ENCODE results near the gene HEBP2.

HEBP2 gene

DNA sequence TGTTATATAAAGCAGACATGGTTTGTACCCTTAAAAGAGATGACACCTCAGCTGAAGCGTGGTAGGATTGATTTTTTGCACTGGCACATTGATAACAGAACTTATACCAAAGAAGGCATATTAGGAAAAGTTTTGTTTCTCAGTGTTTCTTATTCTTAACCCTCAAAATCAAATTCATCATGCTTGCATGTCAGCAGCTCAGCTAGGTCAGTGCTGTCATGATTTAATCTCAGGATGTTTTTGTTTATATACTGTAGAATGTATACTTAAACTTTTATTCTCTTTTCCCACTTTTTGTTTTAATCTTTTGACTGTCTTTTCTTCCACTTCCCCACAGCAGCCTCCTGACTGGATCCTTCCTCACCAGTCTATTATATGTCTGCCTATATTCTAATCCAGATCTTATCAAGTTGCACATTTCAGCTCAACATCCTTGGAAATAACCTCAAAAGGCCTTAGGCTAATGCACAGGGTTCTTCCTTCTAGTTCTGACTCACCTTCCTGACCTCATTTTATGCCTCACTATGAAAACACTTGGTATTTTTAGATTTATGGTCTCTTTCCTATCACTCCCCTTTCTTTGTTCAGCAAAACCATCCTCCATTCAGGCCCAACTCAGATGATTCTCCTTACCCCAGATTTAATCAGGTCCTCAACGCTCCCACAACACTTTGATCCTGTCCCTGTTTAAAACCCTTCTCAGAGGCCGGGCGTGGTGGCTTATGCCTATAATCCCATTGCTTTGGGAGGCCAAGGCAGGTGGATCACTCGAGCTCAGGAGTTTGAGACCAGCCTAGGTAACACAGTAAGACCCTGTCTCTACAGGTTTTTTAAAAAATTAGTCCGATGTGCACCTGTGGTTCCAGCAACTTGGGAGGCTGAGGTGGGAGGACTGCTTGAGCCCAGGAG is 7.2 kb downstream of the HEBP2 start:
- H3K27me3 ChIP-seq (ENCODE audit: control insufficient read depth in 1 of 2, insufficient read depth in 1 of 2, low read length in 2 of 2): no peaks in the 10 kb centered on the region
- H2BK120ac ChIP-seq (ENCODE audit: low read depth, low read length): no peak overlapping the region
- no peak overlapping the region for H2AFZ ChIP-seq (ENCODE audit: low read depth, low read length)
- H2AK5ac ChIP-seq (ENCODE audit: low read length, severe bottlenecking): no peak overlapping the region
- no peak overlapping the region for H3K4ac ChIP-seq (ENCODE audit: low read depth in 1 of 2, low read length in 2 of 2)
- H3K79me1 ChIP-seq (replicated peaks; ENCODE audit: low read length, poor library complexity, severe bottlenecking): peaks cover 27% of the 10 kb centered on the region
- peaks cover 43 to 73% of the 10 kb centered on the region in 2 experiments for H3K36me3 ChIP-seq (ENCODE audit: control insufficient read depth in 1 of 2, insufficient read depth in 2 of 2, low read depth in 1 of 2, low read length in 2 of 2)
- peak overlapping the region; percentile 44 for H2BK15ac ChIP-seq (ENCODE audit: low read depth, poor library complexity, severe bottlenecking)
- 87% methylated on average over 5 of the region's 6 CpGs for WGBS
- no peak overlapping the region for H4K91ac ChIP-seq (ENCODE audit: low read length)
- H3K4me1 ChIP-seq (ENCODE audit: control insufficient read depth, insufficient read depth, low read depth, low read length): peaks cover 2% of the 10 kb centered on the region
- no peak overlapping the region for H3K4me3 ChIP-seq (ENCODE audit: insufficient read depth in 1 of 2, low read depth in 1 of 2, low read length in 2 of 2)
- H3K14ac ChIP-seq (ENCODE audit: low read length in 2 of 2): no peak overlapping the region
- no peak overlapping the region for H3K9ac ChIP-seq (ENCODE audit: low read length)
- no peak overlapping the region for H3K4me2 ChIP-seq (ENCODE audit: low read length, poor library complexity, severe bottlenecking)
- peak; percentile 76 for DNase-seq
- no peak overlapping the region for H2BK12ac ChIP-seq (ENCODE audit: low read length in 2 of 2)
- no peak overlapping the region for H3K18ac ChIP-seq (ENCODE audit: low read depth in 1 of 2, low read length in 2 of 2)
- no peaks in the 10 kb centered on the region for H3K9me3 ChIP-seq (ENCODE audit: control insufficient read depth, low read length)
- no peak overlapping the region for H4K8ac ChIP-seq (ENCODE audit: low read length)
- no peak overlapping the region for H2BK5ac ChIP-seq (ENCODE audit: low read depth, low read length, poor library complexity, severe bottlenecking)
- H3K23ac ChIP-seq (ENCODE audit: low read length in 2 of 2): no peak overlapping the region
- H3K27ac ChIP-seq (ENCODE audit: low read length, poor library complexity, severe bottlenecking): no peak overlapping the region

DNA sequence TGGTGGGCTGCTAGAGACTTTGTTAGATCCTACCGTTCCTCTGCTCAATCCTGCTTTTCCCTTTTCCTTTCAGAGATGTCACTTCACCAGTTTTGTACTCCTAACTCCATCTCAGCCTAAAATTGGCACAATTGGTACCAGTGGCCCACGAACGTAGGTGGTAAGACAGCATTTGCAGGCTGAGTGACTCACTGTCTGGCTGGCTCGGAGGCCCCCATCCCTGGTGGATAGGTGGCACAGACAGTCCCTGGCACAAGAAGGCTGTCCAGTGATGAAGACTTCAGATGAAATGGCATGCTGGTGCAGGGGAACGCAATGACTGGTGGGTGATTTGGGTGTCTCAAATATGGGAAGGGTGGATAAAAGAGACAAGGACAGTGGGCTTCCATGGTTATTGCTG is 11.1 kb downstream of the HEBP2 start:
- no peak overlapping the region for H3K18ac ChIP-seq (ENCODE audit: low read depth in 1 of 2, low read length in 2 of 2)
- DNase-seq: no peak
- H3K9me3 ChIP-seq (ENCODE audit: control insufficient read depth, low read length): no peaks in the 10 kb centered on the region
- no peak overlapping the region for H3K27ac ChIP-seq (ENCODE audit: low read length, poor library complexity, severe bottlenecking)
- H4K91ac ChIP-seq (ENCODE audit: low read length): no peak overlapping the region
- no peak overlapping the region for H2BK12ac ChIP-seq (ENCODE audit: low read length in 2 of 2)
- H3K4me2 ChIP-seq (ENCODE audit: low read length, poor library complexity, severe bottlenecking): no peak overlapping the region
- no peak overlapping the region for H3K9ac ChIP-seq (ENCODE audit: low read length)
- no peak overlapping the region for H2AK5ac ChIP-seq (ENCODE audit: low read length, severe bottlenecking)
- no peak overlapping the region for H3K4me3 ChIP-seq (ENCODE audit: insufficient read depth in 1 of 2, low read depth in 1 of 2, low read length in 2 of 2)
- WGBS: 97% methylated on average over 5 of the region's 5 CpGs
- H2BK5ac ChIP-seq (ENCODE audit: low read depth, low read length, poor library complexity, severe bottlenecking): no peak overlapping the region
- H3K27me3 ChIP-seq (ENCODE audit: control insufficient read depth in 1 of 2, insufficient read depth in 1 of 2, low read length in 2 of 2): no peaks in the 10 kb centered on the region
- H3K14ac ChIP-seq (ENCODE audit: low read length in 2 of 2): no peak overlapping the region
- no peak overlapping the region for H4K8ac ChIP-seq (ENCODE audit: low read length)
- H3K36me3 ChIP-seq (ENCODE audit: control insufficient read depth in 1 of 2, insufficient read depth in 2 of 2, low read depth in 1 of 2, low read length in 2 of 2): peaks cover 34 to 52% of the 10 kb centered on the region in 2 experiments
- no peak overlapping the region for H3K23ac ChIP-seq (ENCODE audit: low read length in 2 of 2)
- H3K4ac ChIP-seq (ENCODE audit: low read depth in 1 of 2, low read length in 2 of 2): no peak overlapping the region
- peaks cover 13% of the 10 kb centered on the region for H3K79me1 ChIP-seq (replicated peaks; ENCODE audit: low read length, poor library complexity, severe bottlenecking)
- no peak overlapping the region for H2AFZ ChIP-seq (ENCODE audit: low read depth, low read length)
- H3K4me1 ChIP-seq (ENCODE audit: control insufficient read depth, insufficient read depth, low read depth, low read length): peaks cover 4% of the 10 kb centered on the region
- no peak overlapping the region for H2BK15ac ChIP-seq (ENCODE audit: low read depth, poor library complexity, severe bottlenecking)
- H2BK120ac ChIP-seq (ENCODE audit: low read depth, low read length): no peak overlapping the region

DNA sequence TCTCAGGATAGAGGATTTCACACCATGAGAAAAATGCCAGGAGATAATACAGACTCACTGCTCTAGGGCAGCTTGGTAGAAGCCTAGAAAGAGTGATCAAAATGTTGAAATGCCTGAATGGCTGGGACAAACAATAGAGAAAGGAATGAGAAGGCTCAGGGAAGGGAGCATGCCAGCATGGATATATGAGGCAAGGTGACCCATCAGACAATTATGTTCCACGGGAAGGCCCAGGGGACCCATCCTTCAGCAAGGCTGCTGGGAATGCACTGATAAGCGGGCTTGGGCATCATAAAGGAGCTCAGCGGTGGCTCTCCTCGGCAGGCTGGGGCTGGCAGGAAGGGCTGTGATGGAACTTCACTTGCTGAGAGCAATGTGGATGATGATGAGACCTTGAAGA is 12.2 kb downstream of the HEBP2 start:
- Histone ChIP-seq H3K4me2 (ENCODE audit: low read length, poor library complexity, severe bottlenecking) (no peak overlapping the region), H3K4me1 (ENCODE audit: control insufficient read depth, insufficient read depth, low read depth, low read length) (peaks cover 4% of the 10 kb centered on the region), H4K91ac (ENCODE audit: low read length) (no peak overlapping the region), H3K36me3 (ENCODE audit: control insufficient read depth in 1 of 2, insufficient read depth in 2 of 2, low read depth in 1 of 2, low read length in 2 of 2) (peaks cover 37 to 58% of the 10 kb centered on the region in 2 experiments), H2BK12ac (ENCODE audit: low read length in 2 of 2) (no peak overlapping the region), H3K23ac (ENCODE audit: low read length in 2 of 2) (no peak overlapping the region), H3K4me3 (ENCODE audit: insufficient read depth in 1 of 2, low read depth in 1 of 2, low read length in 2 of 2) (no peak overlapping the region), H3K27ac (ENCODE audit: low read length, poor library complexity, severe bottlenecking) (no peak overlapping the region), H2BK5ac (ENCODE audit: low read depth, low read length, poor library complexity, severe bottlenecking) (no peak overlapping the region), H3K14ac (ENCODE audit: low read length in 2 of 2) (no peak overlapping the region), H3K18ac (ENCODE audit: low read depth in 1 of 2, low read length in 2 of 2) (no peak overlapping the region), H2AFZ (ENCODE audit: low read depth, low read length) (no peak overlapping the region), H3K9ac (ENCODE audit: low read length) (no peak overlapping the region), H3K4ac (ENCODE audit: low read depth in 1 of 2, low read length in 2 of 2) (no peak overlapping the region), H2BK120ac (ENCODE audit: low read depth, low read length) (no peak overlapping the region), H4K8ac (ENCODE audit: low read length) (no peak overlapping the region), H2BK15ac (ENCODE audit: low read depth, poor library complexity, severe bottlenecking) (no peak overlapping the region), H3K79me1 (replicated peaks; ENCODE audit: low read length, poor library complexity, severe bottlenecking) (peaks cover 13% of the 10 kb centered on the region), H2AK5ac (ENCODE audit: low read length, severe bottlenecking) (no peak overlapping the region), H3K9me3 (ENCODE audit: control insufficient read depth, low read length) (no peaks in the 10 kb centered on the region), H3K27me3 (ENCODE audit: control insufficient read depth in 1 of 2, insufficient read depth in 1 of 2, low read length in 2 of 2) (no peaks in the 10 kb centered on the region)
- 95% methylated on average over 4 of the region's 4 CpGs for whole genome bisulfite sequencing
- DNase-seq: no peak

DNA sequence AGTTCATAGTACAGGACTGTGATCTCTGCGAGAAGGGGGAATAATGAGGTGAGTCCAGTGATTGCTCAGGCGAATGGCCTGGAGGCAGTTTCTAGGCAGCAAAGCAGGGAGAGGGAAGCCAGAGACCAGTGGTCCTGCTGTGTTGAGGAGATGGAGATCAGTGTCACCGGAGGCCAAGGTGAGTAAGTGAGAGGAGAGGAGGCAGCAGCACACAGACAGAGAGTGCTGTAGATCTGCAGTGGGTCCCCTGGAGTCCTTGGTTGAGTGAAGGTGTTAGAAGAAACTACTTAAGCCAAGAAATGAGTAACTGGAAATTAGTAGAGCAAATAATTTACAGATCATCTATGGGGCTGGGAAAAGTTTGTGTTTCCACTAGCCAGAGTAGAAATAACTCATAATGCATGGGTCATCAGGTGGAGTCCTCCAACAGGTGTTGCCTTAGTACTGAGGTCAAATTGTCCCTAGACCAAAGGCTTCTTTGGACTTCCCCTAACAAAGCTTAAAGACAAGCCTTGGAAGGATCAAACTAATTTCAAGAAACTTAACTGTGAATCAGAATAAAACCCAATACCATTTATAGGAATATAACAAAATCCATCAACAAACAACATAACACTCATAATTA is 13.6 kb downstream of the HEBP2 start:
- Histone ChIP-seq H2BK12ac (ENCODE audit: low read length in 2 of 2) (no peak overlapping the region), H3K27ac (ENCODE audit: low read length, poor library complexity, severe bottlenecking) (no peak overlapping the region), H3K4me1 (ENCODE audit: control insufficient read depth, insufficient read depth, low read depth, low read length) (peaks cover 2% of the 10 kb centered on the region), H2BK15ac (ENCODE audit: low read depth, poor library complexity, severe bottlenecking) (no peak overlapping the region), H4K8ac (ENCODE audit: low read length) (no peak overlapping the region), H4K91ac (ENCODE audit: low read length) (no peak overlapping the region), H3K14ac (ENCODE audit: low read length in 2 of 2) (no peak overlapping the region), H3K27me3 (ENCODE audit: control insufficient read depth in 1 of 2, insufficient read depth in 1 of 2, low read length in 2 of 2) (no peaks in the 10 kb centered on the region), H3K18ac (ENCODE audit: low read depth in 1 of 2, low read length in 2 of 2) (no peak overlapping the region), H2BK120ac (ENCODE audit: low read depth, low read length) (no peak overlapping the region), H3K4me3 (ENCODE audit: insufficient read depth in 1 of 2, low read depth in 1 of 2, low read length in 2 of 2) (no peak overlapping the region), H2BK5ac (ENCODE audit: low read depth, low read length, poor library complexity, severe bottlenecking) (no peak overlapping the region), H3K79me1 (replicated peaks; ENCODE audit: low read length, poor library complexity, severe bottlenecking) (peaks cover 7% of the 10 kb centered on the region), H3K4me2 (ENCODE audit: low read length, poor library complexity, severe bottlenecking) (no peak overlapping the region), H3K4ac (ENCODE audit: low read depth in 1 of 2, low read length in 2 of 2) (no peak overlapping the region), H3K9me3 (ENCODE audit: control insufficient read depth, low read length) (no peaks in the 10 kb centered on the region), H2AK5ac (ENCODE audit: low read length, severe bottlenecking) (no peak overlapping the region), H3K23ac (ENCODE audit: low read length in 2 of 2) (no peak overlapping the region), H3K36me3 (ENCODE audit: control insufficient read depth in 1 of 2, insufficient read depth in 2 of 2, low read depth in 1 of 2, low read length in 2 of 2) (peaks cover 29 to 53% of the 10 kb centered on the region in 2 experiments), H2AFZ (ENCODE audit: low read depth, low read length) (no peak overlapping the region), H3K9ac (ENCODE audit: low read length) (no peak overlapping the region)
- no peak for DNase-seq
- WGBS: 87% methylated on average over 3 of the region's 3 CpGs

Measured in mesenchymal stem cell (in vitro differentiated cells and primary cell).